GM23338 (cell line): ENCODE results near the gene NUCB2. TPM values are rescaled to one million over a fixed set of nuclear protein-coding genes. Genes with fewer than 3 reads are reported as not detected.

Experiments
- ATAC-seq: fragments of 200-7000 bp; cut with Tn5 transposase; 3 replicates; pipeline ENCODE4 v1.9.1; 2020
- DNase-seq: peaks from one replicate; pipeline ENCODE4 v3.0.0-alpha.2; 2015; ENCODE audit warnings: low spot score
- H2AFZ ChIP-seq: fragments of 200-600 bp; sonication (generic); 2 replicates; pipeline ENCODE4 v1.8.0; 2016; ENCODE audit warnings: antibody characterized with exemption, mild to moderate bottlenecking, moderate library complexity
- H3F3A ChIP-seq: fragments of 200-600 bp; sonication (generic); replicated peaks from 2 replicates; pipeline ENCODE4 v1.8.0; 2017; ENCODE audit warnings: antibody characterized with exemption, mixed run types, low read depth
- H3K27ac ChIP-seq: fragments of 200-600 bp; sonication (generic); 2 replicates; pipeline ENCODE4 v1.6.1; 2016; ENCODE audit warnings: low read depth
- H3K27me3 ChIP-seq: fragments of 200-600 bp; sonication (generic); 2 replicates; pipeline ENCODE4 v1.8.0; 2016; ENCODE audit warnings: mild to moderate bottlenecking, mixed run types, moderate library complexity; ENCODE audit not compliant: insufficient read depth
- H3K36me3 ChIP-seq: fragments of 200-600 bp; sonication (generic); 2 replicates; pipeline ENCODE4 v1.8.0; 2016; ENCODE audit warnings: mild to moderate bottlenecking; ENCODE audit not compliant: insufficient read depth
- H3K4me1 ChIP-seq: fragments of 200-600 bp; sonication (generic); 2 replicates; pipeline ENCODE4 v1.8.0; 2016; ENCODE audit warnings: mild to moderate bottlenecking, moderate library complexity; ENCODE audit not compliant: insufficient read depth
- H3K4me2 ChIP-seq: fragments of 200-600 bp; sonication (generic); 2 replicates; pipeline ENCODE4 v1.7.1; 2017; ENCODE audit warnings: mixed run types
- H3K4me3 ChIP-seq: fragments of 200-600 bp; sonication (generic); 2 replicates; pipeline ENCODE4 v1.6.1; 2016; ENCODE audit warnings: mixed run types
- H3K79me2 ChIP-seq: fragments of 200-600 bp; sonication (generic); replicated peaks from 2 replicates; pipeline ENCODE4 v1.8.0; 2017; ENCODE audit warnings: mild to moderate bottlenecking; ENCODE audit not compliant: insufficient read depth
- H3K9me2 ChIP-seq: fragments of 200-600 bp; sonication (generic); 2 replicates; pipeline ENCODE4 v1.8.0; 2017; ENCODE audit not compliant: insufficient read depth
- H4K20me1 ChIP-seq: fragments of 200-600 bp; sonication (generic); replicated peaks from 2 replicates; pipeline ENCODE4 v1.8.0; 2017; ENCODE audit warnings: mild to moderate bottlenecking; ENCODE audit not compliant: insufficient read depth
- H3K27ac Mint-ChIP-seq: 2 replicates; pipeline ENCODE4 v1.8.0; 2020; ENCODE audit warnings: inconsistent platforms, mild to moderate bottlenecking, moderate library complexity, mixed read lengths
- H3K27me3 Mint-ChIP-seq: 3 replicates; pipeline ENCODE4 v1.8.0; 2022; ENCODE audit warnings: low read depth, mild to moderate bottlenecking, moderate library complexity, mixed read lengths, inconsistent platforms; ENCODE audit not compliant: insufficient read depth, poor library complexity
- H3K36me3 Mint-ChIP-seq: 3 replicates; pipeline ENCODE4 v1.8.0; 2021; ENCODE audit warnings: low read depth, mild to moderate bottlenecking, inconsistent platforms, moderate library complexity, mixed read lengths
- H3K4me1 Mint-ChIP-seq: 3 replicates; pipeline ENCODE4 v1.8.0; 2020; ENCODE audit warnings: mild to moderate bottlenecking, inconsistent platforms, mixed read lengths
- H3K4me3 Mint-ChIP-seq: 3 replicates; pipeline ENCODE4 v1.8.0; 2021; ENCODE audit warnings: moderate library complexity, mild to moderate bottlenecking, inconsistent platforms, mixed read lengths
- H3K9me3 Mint-ChIP-seq: 3 replicates; pipeline ENCODE4 v1.8.0; 2020; ENCODE audit warnings: moderate library complexity, mild to moderate bottlenecking, inconsistent platforms, mixed read lengths
- CREB1 ChIP-seq: fragments of 250-450 bp; sonication (Bioruptor Pico); IDR thresholded peaks from 2 replicates; pipeline ENCODE4 v1.5.0; 2020; ENCODE audit warnings: low read depth, mild to moderate bottlenecking, moderate library complexity
- CTCF ChIP-seq, 2 experiments: fragments of 200-600 bp in 1 of 2; sonication (generic) in 1 of 2; conservative IDR thresholded peaks; 2 replicates each; pipeline versions ENCODE4 v1.5.1 to v1.6.1; 2016 to 2017; ENCODE audit warnings: antibody characterized with exemption in 2 of 2, low read depth in 2 of 2, mild to moderate bottlenecking in 2 of 2, moderate library complexity in 1 of 2
- ETS1 ChIP-seq: IDR thresholded peaks from 2 replicates; pipeline ENCODE4 v1.6.1; 2016; ENCODE audit warnings: antibody characterized with exemption
- NANOG ChIP-seq: IDR thresholded peaks from 2 replicates; pipeline ENCODE4 v1.6.1; 2016; ENCODE audit warnings: antibody characterized with exemption, borderline replicate concordance
- REST ChIP-seq: IDR thresholded peaks from one replicate; pipeline ENCODE4 v1.6.1; 2018; ENCODE audit warnings: antibody characterized with exemption; ENCODE audit not compliant: unreplicated experiment
- STAT1 ChIP-seq: IDR thresholded peaks from one replicate; pipeline ENCODE4 v1.6.1; 2016; ENCODE audit warnings: antibody characterized with exemption; ENCODE audit not compliant: unreplicated experiment
- ZNF114 ChIP-seq: fragments of 250-450 bp; sonication (Bioruptor Pico); IDR thresholded peaks from 2 replicates; pipeline ENCODE4 v1.5.0; 2020; ENCODE audit warnings: mild to moderate bottlenecking, moderate library complexity
- ZNF462 ChIP-seq: fragments of 250-450 bp; sonication (Bioruptor Pico); IDR thresholded peaks from 2 replicates; pipeline ENCODE4 v1.5.0; 2020; ENCODE audit warnings: mild to moderate bottlenecking, moderate library complexity
- polyA plus RNA-seq: library from polyadenylated mRNA; unstranded; fragments of >200 nt; fragmentation: Nextera tagmentation; extraction: Ambion mirVana; gene quantifications from 2 replicates; pipeline ENCODE4 v1.2.1, GENCODE V29; 2016
- total RNA-seq: library from RNA; depleted of rRNA; stranded (reverse); fragments of >200 nt; shearing (Covaris generic); gene quantifications from 2 replicates; pipeline ENCODE4 v1.2.3, GENCODE V29; 2014

Gene NUCB2
- total and polyA plus RNA-seq, 2 experiments from 2014 or later, result 16.6 to 86.9 TPM

- ATAC-seq, result no peak
- H3K9me2 ChIP-seq, result no peaks in the 10 kb centered on the region
- no peak overlapping the region for H3K27ac ChIP-seq
- no peaks in the 10 kb centered on the region for H3K36me3 ChIP-seq
- H3F3A ChIP-seq, result 0 out of 2 replicates have a peak, but pooled peaks cover 2% of the 10 kb centered on the region
- 0 out of 2 replicates have a peak, but pooled peaks cover 6% of the 10 kb centered on the region for H4K20me1 ChIP-seq
- H3K4me1 Mint-ChIP-seq, result peaks cover 19% of the 10 kb centered on the region
- no peaks in the 10 kb centered on the region for H3K36me3 Mint-ChIP-seq
- H3K4me3 ChIP-seq, result no peak overlapping the region
- peaks cover 35% of the 10 kb centered on the region for H3K27me3 Mint-ChIP-seq
- DNase-seq, result no peak
- no peak overlapping the region for H3K4me3 Mint-ChIP-seq
- H3K27me3 ChIP-seq, result peaks cover 51% of the 10 kb centered on the region
- H3K4me1 ChIP-seq, result peaks cover 15% of the 10 kb centered on the region
- H2AFZ ChIP-seq, result no peak overlapping the region
- H3K4me2 ChIP-seq, result no peak overlapping the region
- H3K9me3 Mint-ChIP-seq, result no peaks in the 10 kb centered on the region; the same call in 2 of the 3 replicates
- TF ChIP-seq CTCF (conservative IDR thresholded peaks at IDR 0.05; ENCODE audit: low read depth in 2 of 2), result no peak
- TF ChIP-seq ETS1, result no peak
- TF ChIP-seq REST, result no peak
- TF ChIP-seq NANOG, result no peak
- no peak for TF ChIP-seq CREB1
- no peak for TF ChIP-seq STAT1
- H3K79me2 ChIP-seq, result no peaks in the 10 kb centered on the region
- no peak overlapping the region for H3K27ac Mint-ChIP-seq
These were observed 71.1 kb downstream of the NUCB2 start for GRCh38 chr11:17347676-17348075.

GRCh38 chr11:17350455-17351171 lies 74.1 kb downstream of the NUCB2 start:
- Mint-ChIP-seq H3K4me3 (peak overlapping the region; percentile 76), H3K9me3 (peaks cover 6% of the 10 kb centered on the region; the same call in 2 of the 3 replicates), H3K27ac (no peak overlapping the region), H3K4me1 (peaks cover 21% of the 10 kb centered on the region), H3K27me3 (peaks cover 53% of the 10 kb centered on the region), H3K36me3 (no peaks in the 10 kb centered on the region)
- Histone ChIP-seq H4K20me1 (0 out of 2 replicates have a peak, but pooled peaks cover 3% of the 10 kb centered on the region), H3K9me2 (no peaks in the 10 kb centered on the region), H3K4me3 (peak overlapping the region; percentile 69), H3K36me3 (no peaks in the 10 kb centered on the region), H3K27me3 (peaks cover 75% of the 10 kb centered on the region), H3K27ac (no peak overlapping the region), H2AFZ (no peak overlapping the region), H3K4me1 (peaks cover 18% of the 10 kb centered on the region), H3K79me2 (no peaks in the 10 kb centered on the region), H3F3A (0 out of 2 replicates have a peak, but pooled peaks cover 3% of the 10 kb centered on the region), H3K4me2 (no peak overlapping the region)
- ATAC-seq, result no peak
- DNase-seq, result no peak
- TF ChIP-seq NANOG (no peak), ZNF462 (CRISPR knock-in tag) (no peak), ZNF114 (no peak)
